ENCODE results near the gene AK5.

The AK5 gene

DNA sequence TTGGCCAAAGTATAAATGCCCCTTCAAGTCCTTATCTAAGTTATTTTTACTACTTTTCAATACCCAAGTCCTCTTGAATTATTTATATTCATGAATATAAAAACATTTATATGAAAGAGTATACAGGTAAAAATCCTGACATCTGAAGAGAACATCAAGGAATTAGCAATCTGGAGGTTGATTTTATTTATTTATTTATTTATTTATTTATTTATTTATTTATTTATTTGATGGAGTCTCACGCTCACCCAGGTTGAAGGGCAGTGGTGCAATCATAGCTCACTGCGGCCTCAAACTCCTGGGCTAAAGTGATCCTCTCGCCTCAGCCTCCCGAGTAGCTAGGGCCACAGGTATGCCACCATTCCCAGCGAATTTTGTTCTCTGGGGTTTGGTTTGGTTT is 307.4 kb downstream of the AK5 start:
- no peak for DNase-seq (ENCODE audit: low read depth in 2 of 2)

DNA sequence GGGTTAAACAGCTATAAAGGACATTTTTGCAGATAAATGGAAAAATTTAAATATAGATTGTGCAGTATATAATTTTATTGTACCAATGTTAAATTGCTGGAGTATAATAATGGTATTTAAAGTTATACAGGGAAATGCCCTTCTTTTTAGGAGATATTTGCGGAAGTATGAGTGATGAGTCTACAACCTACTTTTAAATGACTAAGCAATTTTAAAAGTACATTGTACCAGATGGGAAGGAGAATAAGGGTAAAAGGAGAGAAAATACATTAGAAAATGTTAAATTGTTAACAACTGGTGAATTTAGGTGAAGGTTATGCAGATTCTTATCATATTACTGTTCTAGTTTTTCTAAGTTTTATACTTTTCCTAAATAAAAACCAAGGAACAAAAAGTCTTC is 308.8 kb downstream of the AK5 start:
- no peak for DNase-seq (ENCODE audit: low read depth in 2 of 2)

DNA sequence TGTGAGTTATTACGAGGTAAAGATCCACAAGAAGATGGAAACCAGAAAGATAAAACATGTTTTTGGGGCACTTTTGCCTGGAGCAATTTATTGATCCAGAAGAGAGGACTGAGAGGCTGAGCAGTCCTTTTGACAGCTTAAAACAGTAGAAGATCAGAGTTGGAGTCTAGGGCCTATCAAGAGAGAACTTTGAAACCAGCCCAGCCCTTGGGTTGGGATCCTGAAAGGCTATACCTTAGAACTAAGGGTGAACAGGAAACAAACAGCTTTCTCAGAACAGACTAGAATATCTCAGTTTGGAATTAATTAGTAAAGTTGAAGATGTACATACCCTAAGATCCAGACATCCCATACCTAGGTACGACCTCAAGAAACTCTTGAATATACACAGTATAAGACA is 311.1 kb downstream of the AK5 start:
- DNase-seq (ENCODE audit: low read depth in 2 of 2), result no peak

DNA sequence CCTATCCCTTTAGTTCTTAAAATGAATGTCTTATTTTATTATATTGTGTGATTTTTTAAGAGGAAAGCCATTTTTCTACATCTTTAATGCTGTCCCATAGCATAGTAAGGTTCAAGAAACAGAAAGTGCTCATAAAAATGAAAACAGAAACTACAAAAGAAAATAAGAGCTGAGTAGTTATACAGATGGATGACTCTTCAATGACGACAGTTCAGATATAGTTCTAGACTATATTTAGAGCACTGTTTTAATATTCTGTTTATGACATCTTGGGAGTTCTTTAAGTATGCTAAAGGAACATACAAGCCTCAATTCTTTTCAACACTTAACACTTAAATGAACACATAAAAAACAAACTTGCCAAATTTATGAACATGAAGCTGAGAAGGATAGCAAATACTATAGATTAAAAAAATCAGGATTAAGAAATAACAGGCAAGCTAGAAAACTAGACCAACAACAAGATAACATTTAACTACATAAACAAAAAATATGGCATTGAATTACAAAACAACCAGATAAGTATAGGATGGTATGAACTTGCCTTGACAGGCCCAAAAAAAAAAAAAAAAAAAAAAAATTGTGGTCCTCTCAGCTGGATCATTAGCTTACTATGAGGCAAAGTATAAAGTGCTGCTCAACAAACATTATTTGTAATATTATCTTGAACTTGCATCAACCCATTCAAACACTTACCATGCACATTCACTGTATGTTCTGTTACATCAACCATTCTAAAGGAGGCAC is 312.7 kb downstream of the AK5 start:
- DNase-seq (ENCODE audit: low read depth in 2 of 2), result no peak

DNA sequence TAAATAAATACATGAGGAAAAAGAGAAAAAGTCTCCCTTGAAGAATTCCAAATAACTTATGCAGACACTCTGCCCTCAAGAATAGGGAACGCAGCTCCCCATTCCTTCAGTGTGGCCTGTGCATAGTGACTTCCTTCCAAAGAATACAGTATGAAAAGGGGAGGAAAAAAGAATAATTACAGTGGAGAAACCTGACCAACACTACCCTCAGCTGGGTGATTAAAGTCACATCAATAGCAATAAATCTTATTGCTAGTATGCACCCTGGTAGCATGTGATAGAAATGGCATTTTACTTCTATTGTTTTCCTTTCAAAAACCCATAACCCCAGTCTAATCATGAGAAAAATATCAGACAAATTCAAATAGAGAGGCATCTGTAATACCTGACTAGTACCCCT is 315.5 kb downstream of the AK5 start:
- DNase-seq (ENCODE audit: low read depth in 2 of 2), result no peak

DNA sequence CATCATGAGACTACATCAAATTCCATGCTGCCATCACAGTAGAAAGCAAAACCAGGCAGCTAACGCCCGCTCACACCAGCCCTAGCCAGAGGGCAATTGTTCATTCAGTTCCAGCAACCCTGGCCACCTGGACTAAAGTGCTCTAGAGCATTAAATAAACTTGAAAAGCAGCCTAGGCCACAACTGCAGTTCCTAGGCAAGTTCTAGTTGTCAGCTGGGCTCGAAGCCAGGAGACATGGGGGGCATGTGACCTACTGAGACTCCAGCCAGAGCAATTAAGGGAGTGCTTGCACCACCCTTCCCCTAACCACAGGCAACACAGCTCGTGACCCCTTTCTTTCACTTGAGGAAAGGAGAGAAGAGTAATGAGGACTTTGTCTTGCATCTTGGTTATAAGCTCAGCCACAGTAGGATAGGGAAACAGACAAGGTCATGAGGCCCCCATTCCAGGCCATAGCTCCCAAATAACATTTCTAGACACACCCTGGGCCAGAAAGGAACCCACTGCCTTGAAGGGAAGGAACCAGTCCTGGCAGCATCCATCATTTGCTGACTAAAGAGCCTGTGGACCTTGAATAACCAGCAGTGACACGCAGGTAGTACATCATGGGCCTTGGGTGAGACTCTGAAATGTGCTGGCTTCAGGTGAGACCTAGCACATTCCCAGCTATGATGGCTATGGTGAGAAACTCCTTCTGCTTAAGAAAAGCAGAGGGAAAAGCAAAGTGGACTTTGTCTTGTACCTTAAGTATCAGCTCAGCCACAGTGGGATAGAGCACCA is 323.6 kb downstream of the AK5 start:
- DNase-seq (ENCODE audit: low read depth in 2 of 2), result no peak

DNA sequence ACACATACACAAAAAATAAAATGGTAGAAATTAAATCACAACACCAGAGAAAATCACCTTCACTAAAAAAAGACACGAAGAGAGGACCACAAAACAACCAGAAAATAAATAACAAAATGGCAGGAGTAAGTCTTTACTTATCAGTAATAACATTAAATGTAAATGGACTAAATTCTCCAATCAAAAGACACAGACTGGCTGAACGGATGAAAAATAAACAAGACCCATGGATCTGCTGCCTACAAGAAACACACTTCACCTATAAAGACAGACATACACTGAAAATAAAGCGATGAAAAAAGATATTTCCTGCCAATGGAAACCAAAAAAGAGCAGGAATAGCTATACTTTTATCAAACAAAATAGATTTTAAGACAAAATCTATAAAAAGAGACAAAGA is 327.1 kb downstream of the AK5 start:
- DNase-seq (ENCODE audit: low read depth in 2 of 2), result no peak
